ENCODE data around the gene PLA2G4E.

PLA2G4E gene

DNA sequence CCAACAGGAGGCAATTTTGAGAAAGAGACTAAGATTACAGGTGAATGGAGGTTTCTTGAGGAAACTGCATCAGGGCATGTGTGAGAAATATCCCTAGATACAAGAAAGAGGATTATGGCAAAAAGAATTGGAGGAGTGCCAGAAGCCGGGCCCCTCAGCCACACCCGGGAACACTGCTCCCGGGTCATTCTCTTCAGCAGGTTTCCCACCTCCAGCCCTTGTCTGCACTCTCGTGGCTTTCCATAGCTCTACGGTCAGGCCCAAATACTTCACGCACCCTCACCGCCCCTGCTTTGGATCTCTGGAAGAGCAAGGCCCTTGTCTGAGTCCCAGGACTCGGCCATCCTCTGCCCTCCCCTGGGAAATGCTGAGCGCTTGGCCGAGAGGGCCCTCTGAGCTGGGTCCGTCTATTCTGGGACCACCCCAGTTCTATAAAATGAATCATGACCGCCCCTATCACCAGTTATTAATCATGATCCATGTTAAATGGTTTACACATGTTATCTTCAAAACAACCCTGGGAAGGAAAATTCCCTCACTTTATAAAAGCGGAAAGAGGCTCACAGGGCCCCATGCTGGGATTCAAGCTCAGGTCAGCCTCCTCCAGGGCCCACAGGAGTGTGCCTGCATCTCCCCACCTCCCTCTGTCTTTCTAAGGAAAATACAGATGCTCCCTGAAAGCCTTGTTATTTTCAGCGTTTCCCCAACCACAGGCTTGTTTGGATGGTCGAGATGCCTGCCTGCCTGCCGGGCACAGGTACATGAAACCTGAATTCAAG, 88.1 kb downstream of the PLA2G4E start:
- DNase-seq = no peak

DNA sequence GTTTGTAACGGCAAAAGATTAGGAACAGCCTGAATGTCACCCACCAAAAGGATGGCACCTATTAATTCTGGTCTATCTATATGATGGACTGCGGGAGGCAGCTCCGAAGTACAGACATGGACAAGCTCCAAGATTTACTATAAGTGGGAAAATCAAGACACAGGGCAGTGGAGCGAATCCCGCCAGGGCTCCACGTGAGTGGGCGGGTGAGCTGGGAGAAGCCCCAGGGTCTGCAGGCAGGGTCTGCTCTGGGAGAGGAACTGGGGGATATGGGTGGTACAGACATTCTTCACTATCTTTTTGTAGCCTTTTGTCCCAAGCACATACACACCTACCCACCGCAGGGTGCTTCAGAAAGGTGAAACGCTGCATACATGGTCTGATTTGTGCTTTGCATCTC, 88.7 kb downstream of the PLA2G4E start:
- no peak for DNase-seq
